Uterus (tissue), 2 donors: ENCODE results near the gene MUC2.

ENCODE experiments used
- POLR2A ChIP-seq, 2 donors: fragments of 450-650 bp; IDR thresholded peaks; one replicate each; pipeline ENCODE4 v1.6.1; 2016; ENCODE audit warnings: antibody characterized with exemption in 2 of 2, mild to moderate bottlenecking in 1 of 2, moderate library complexity in 1 of 2
- TF ChIP-seq, protein P1 (sequence below), 4 experiments: fragments of 200-600 bp in 2 of 4; fragments of 450-650 bp in 2 of 4; sonication (generic) in 2 of 4; IDR thresholded peaks; one replicate each; pipeline ENCODE4 v1.5.1; 2016 to 2019; ENCODE audit warnings: antibody characterized with exemption in 4 of 4, mild to moderate bottlenecking in 2 of 4, moderate library complexity in 1 of 4

DNA sequence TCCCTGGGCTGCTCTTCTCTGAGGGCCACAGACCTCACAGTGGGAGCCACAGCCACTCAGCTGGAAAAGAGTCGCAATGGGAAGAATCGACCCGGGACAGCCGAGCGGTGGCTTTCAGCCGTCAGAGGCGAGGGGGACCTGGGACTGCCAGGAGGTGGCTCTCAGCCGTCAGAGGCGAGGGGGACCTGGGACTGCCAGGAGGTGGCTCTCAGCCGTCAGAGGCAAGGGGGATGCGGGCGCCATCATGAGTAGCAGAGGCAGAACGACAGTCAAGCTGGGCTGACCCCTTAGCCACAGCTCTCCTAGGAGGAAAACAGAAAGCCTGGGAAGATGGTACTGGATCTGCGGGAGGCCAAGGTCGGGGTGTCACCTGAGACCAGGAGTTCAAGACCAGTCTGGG lies 14.9 kb upstream of the MUC2 start:
- TF ChIP-seq, protein P1, sequence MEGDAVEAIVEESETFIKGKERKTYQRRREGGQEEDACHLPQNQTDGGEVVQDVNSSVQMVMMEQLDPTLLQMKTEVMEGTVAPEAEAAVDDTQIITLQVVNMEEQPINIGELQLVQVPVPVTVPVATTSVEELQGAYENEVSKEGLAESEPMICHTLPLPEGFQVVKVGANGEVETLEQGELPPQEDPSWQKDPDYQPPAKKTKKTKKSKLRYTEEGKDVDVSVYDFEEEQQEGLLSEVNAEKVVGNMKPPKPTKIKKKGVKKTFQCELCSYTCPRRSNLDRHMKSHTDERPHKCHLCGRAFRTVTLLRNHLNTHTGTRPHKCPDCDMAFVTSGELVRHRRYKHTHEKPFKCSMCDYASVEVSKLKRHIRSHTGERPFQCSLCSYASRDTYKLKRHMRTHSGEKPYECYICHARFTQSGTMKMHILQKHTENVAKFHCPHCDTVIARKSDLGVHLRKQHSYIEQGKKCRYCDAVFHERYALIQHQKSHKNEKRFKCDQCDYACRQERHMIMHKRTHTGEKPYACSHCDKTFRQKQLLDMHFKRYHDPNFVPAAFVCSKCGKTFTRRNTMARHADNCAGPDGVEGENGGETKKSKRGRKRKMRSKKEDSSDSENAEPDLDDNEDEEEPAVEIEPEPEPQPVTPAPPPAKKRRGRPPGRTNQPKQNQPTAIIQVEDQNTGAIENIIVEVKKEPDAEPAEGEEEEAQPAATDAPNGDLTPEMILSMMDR (IDR thresholded peaks at IDR 0.05), result no peak
- no peak for TF ChIP-seq POLR2A (IDR thresholded peaks at IDR 0.05)
